NCI-H1436 (cell line): ENCODE measurements around the gene EPC2.
"Not testable (repeated sequence)": the region's sequence is repeated elsewhere in the genome, so short reads cannot be mapped to it uniquely, and the experiment has no call there.

ENCODE experiments used
- DNase-seq: peaks from one replicate; lab custom pipeline; 2025; lab: John Stamatoyannopoulos, UW

The EPC2 gene

DNA sequence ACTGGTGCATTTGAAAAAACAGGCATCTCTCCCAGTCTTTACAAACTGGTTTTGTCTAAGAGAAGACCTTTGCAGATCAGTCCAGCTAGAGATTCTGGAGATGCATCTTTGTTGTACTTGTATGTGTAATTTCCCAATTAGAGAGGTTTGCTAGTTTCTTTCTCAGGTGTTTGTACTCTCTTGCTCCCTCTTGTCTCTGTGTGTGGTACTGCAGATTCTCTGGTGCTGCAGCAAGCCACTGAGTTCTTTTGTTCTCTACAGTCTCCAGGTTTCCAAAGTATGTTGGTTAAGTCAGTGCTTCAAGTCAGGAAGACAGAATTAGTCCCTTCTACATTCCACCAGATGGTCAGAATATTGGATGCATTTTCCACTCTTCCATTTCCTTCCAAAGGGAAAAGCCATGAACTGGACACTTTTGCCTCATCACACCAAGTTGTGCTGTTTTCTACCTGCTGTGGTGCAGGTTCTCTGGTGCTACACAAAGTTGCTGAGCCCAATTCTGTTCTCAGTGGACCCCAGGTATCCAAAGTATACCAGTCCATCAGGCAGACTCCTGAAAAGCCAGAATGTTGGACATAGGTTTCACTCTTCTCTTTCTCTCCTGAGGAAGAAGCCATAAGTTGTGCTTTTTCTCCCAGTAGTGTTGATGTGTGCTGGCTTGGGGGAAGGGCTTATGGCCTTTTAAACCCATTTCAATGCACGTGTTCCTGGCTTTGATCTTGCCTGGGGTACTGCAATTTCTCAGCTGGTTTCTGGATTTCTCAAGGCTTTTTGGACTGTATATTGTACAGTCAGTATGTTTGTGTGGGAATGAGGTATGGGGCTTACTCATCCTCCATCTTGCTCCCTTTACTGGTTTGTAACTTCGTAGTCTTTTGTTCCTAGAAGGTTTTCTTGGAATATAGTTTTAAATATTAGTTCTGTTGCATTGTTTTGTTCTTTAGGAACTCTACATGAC is 29.8 kb downstream of the EPC2 start:
- peak; percentile 7 for DNase-seq

DNA sequence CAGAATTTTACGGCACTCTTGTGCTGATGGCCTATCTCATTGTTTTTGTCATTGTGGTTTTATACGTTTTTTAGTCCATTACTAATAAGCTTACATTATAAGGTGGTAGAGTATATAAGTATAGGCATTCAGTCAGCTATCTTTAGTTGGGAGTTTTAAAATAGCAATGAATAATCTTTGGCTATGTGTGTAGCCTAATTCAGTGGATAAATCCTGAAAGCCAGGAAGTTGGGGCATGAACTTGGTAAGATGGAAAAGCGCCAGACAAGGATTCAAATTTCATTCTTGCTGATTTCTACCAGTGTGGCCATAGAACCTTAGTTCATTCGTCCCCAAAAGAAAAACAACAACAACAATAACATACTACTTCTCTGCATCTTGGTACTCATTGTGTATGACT is 31.2 kb downstream of the EPC2 start:
- no peak for DNase-seq

DNA sequence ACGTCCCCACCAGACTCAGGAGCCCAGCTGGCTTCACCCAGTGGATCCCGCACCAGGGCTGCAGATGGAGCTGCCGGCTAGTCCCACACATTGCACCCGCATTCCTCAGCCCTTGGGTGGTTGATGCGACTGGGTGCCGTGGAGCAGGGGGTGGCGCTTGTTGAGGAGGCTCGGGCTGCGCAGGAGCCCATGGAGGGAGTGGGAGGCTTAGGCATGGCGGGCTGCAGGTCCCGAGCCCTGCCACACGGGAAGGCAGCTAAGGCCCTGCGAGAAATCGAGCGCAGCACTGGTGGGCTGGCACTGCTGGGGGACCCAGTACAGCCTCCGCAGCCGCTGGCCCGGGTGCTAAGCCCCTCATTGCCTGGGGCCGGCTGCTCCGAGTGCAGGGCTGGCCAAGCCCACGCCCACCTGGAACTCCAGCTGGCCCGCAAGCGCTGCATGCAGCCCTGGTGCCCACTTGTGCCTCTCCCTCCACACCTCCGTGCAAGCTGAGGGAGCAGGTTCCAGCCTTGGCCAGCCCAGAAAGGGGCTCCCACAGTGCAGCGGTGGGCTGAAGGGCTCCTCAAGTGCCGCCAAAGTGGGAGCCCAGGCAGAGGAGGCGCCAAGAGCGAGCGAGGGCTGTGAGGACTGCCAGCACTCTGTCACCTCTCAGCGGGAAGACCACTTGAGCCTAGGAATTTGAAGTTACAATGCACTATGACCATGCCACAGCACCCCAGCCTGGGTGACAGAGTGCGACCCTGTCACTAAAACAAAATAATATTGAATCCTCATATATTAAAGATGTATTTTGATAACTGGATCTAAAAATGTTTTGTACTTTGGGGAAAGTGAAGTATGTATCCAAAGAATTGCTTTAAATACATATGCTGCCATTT is 34.0 kb downstream of the EPC2 start:
- not testable (repeated sequence) for DNase-seq

DNA sequence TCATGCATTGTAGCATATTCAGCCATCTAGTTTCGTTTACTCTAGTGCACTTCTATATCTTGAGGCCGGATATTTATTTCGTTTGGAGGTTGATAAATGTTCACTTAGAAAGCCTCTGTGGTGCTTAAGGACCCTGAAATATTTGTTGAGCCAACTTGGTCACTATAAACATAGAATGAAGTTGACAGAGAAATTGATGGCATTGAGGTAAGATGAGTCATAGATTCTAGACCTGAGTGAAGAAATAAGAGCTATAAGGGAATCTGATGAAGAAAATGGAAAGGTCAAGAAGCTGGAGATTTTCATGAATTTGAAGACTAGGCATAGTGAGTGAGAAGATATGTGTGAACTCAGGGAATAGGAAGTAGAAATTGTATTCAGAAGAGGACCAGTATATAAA is 35.9 kb downstream of the EPC2 start:
- no peak for DNase-seq

DNA sequence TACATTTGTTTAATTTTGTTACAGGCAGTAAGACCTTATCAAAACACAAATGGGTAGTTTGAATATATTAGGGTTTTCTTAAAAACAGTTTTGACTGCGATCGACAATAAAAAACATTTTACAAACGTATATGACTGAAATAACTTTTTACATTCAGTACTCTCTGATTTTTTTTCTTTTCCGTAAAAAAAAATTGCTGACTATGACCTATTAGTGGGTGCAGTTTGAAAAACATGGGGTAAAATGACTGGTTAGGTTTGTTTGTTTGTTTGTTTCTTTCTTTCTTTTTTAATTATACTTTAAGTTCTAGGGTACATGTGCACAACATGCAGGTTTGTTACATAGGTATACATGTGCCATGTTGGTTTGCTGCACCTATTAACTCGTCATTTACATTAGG is 36.9 kb downstream of the EPC2 start:
- no peak for DNase-seq

DNA sequence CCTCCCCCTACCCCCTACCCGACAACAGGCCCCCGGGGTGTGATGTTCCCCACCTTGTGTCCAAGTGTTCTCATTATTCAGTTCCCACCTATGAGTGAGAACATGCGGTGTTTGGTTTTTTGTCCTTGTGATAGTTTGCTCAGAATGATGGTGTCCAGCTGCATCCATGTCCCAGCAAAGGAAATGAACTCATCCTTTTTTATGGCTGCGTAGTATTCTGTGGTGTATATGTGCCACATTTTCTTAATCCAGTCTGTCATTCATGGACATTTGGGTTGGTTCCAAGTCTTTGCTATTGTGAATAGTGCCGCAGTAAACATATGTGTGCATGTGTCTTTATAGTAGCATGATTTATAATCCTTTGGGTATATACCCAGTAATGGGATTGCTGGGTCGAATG is 37.3 kb downstream of the EPC2 start:
- DNase-seq, result not testable (repeated sequence)

DNA sequence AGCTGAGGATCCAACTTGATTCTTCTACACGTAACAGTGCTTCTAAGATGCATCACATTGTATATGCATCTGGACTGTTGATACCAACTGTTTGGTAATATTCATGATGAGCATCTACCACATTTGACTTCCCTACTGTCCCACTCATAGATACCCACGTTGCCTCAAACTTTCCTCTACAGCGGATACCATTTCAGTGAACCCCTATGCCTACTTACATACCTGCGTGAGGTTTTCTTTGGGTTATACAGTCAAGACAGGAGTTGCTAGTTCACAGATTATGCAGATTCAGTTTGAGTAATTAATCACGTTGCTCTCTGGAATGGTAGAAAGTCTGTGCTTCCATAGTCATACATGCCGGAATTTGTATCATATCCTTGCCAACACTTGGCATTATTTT is 40.0 kb downstream of the EPC2 start:
- DNase-seq, result no peak

DNA sequence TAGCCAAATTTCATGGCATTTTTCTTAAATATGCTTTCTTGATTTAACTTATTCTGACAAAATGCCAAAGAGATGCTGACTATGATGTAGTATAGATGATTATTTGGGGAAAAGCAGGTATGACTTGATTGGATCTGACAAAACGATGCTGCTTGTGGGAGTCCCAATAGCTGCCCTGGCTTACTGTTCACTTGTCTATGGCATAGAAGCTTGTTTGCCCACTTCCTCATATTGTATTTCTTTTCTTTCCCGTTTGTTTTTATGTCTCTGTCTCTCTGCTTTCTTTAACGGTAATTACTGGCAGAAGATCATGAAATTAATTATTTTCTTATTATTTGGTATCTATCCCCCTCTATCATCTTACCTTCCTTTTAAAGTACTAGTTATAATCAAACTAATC is 43.0 kb downstream of the EPC2 start:
- no peak for DNase-seq

DNA sequence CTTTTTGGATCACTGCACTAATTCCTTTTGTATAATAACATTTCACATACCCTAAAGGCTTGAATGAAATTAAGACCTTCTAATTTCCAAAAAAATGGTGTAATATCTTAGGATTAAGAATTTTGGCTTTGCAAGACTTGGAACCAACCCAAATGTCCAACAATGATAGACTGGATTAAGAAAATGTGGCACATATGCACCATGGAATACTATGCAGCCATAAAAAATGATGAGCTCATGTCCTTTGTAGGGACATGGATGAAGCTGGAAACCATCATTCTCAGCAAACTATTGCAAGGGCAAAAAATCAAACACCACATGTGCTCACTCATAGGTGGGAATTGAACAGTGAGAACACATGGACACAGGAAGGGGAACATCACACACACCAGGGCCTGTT is 43.5 kb downstream of the EPC2 start:
- DNase-seq, result not testable (repeated sequence)

DNA sequence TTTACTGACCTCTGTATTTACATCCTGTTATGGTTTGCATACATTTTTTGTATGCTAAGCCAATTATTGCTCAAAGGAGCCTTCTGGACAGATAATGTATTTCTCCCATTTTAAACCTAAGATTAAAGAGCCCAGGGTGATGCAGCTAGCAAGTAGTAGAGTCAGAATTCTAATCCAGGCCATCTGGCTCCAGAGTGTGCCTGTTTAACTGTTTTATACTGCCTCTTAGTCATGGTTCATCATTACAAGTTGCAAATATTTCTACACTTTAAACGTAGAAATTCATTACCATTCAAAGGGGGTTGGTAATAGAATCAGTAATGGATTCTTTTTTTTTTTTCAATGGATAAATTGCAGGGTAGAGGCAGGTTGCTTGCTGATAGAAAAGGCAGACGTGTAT is 52.4 kb downstream of the EPC2 start:
- DNase-seq, result no peak

DNA sequence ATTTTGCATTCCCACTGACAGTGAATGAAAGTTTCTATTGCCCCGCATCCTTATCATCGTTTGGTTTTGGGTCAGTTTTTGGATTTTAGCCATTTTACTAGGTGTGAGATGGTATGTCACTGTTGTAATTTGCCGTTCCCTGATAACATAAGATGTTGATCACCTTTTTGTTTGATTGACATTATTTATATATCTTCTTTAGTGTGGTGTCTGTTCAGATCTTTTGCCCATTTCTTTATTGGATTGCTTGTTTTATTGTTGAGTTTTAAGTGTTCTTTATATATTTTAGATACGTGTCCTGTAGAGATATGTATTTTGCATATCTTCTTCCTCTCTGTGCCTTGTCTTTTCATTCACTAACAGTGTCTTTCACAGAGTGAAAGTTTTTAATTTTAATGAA is 55.3 kb downstream of the EPC2 start:
- no peak for DNase-seq

DNA sequence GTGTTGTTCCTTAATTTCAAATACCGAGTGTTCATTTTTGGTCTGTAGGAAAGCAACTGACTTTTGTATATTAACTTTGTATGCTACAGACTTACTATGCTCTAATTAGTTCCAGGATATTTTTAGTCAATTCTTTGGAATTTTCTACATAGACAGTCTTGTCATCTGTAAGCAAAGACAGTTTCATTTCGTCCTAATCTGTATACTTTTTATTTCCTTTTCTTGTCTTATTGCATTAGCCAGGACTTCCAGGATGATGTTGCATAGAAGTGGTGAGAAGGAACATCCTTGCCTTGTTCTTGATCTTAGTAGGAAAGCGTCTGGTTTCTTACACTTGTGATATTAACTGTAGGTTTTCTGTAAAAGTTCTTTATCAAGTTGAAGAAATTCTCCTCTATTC is 56.5 kb downstream of the EPC2 start:
- DNase-seq, result no peak

DNA sequence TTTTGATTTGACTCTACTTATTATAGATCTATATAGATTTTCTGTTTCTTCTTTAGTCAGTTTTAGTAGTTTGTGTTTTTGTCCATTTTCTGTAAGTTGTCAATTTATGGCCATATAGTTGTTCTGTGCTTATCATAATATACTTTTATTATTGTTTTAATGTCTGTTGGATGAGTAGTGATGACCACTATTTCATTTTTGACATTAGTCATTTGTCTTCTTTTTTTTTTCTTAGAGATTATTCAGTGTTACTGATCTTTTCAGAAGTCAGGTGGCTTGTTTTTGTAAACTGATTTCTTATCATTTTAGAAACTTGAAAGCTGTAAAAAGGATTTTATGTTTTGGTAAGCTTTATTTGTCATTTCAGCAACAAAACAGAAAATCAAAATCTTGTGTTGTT is 57.3 kb downstream of the EPC2 start:
- no peak for DNase-seq

DNA sequence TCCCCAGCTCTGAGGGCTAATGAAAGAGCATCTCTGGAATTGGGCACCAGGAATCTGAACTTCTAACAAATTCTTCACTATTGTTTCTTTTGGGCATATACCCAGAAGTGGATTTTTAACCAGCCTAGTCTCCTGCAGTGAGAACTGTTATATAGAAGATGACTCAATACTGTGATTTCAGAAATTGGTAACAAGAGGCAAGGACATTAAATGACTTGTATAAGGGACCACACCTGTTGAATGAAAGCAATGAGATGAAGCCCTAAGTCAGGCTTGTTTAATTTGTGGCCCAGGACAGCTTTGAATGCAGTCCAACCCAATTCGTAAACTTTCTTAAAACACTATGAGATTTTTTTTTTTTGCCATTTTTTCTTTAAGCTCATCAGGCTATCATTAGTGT is 57.9 kb downstream of the EPC2 start:
- DNase-seq, result no peak

DNA sequence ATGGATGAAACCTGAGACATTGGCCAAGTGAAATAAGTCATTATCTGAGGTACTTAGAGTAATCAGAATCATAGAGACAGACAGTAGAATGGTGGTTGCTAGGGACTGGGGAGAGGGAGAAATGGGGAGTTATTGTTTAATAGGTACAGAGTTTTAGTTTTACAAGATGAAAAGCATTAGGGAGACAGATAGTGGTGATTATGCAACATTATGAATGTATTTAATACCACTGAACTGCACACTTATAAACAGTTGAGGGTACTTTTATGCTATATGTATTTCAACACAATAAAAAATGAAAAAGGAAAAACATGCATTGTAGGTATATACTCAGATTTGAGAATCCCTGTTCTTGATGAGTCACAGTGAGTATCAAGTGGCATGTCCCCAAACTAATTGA is 59.7 kb downstream of the EPC2 start:
- DNase-seq, result peak; percentile 36

DNA sequence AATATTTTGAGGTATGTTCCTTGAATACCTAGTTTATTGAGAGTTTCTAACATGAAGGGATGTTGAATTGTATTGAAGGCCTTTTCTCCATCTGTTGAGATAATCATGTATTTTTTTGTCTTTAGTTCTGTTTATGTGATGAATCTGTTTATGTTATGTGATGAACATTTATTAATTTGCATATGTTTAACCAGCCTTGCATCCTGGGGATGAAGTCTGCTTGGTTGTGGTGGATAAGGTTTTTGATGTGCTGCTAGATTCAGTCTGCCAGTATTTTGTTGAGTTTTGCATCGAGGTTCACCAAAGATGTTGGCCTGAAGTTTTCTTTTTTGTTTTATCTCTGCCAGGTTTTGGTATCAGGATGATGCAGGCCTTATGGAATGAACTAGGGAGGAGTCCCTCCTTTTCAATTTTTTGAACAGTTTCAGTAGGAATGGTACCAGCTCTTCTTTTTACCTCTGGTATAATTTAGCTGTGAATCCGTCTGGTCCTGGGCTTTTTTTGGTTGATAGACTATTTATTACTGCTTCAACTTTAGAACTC is 71.9 kb downstream of the EPC2 start:
- DNase-seq, result no peak

DNA sequence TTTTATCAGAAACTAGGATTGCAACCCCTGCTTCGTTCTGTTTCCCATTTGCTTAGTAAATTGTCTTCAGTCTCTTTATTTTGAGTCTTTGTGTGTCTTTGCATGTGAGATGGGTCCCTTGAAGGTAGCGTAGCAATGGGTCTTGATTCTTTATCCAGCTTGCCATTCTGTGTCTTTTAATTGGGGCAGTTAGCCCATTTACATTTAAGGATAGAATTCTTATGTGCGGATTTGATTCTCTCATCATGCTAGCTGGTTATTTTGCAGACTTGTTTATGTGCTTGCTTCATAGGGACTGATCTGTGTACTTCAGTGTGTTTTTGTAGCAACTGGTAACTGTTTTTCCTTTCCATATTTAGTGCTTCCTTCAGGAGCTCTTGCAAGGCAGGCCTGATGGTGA is 73.5 kb downstream of the EPC2 start:
- DNase-seq, result no peak

DNA sequence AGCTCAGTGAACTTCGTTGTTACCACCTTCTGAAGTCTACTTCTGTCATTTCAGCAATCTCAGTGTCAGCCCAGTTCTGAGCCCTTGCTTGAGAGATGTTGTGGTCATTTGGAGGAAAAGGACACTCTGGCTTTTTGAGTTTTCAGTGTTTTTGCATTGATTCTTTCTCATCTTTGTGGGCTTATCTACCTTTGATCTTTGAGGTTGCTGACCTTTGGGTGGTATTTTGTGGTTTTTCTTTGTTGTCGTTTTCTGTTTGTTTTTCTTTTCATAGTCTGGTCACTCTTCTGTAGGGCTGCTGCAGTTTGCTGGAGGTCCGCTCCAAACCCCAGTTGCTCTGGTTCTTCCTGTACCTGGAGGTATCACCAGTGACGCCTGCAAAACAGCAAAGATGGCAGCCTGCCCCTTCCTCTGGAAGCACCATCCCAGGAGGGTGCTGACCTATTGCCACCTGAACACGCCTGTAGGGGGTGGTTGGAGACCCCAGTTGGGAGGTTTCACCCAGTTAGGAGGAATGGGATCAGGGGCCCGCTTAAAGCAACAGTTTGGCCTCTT is 74.7 kb downstream of the EPC2 start:
- DNase-seq, result no peak

DNA sequence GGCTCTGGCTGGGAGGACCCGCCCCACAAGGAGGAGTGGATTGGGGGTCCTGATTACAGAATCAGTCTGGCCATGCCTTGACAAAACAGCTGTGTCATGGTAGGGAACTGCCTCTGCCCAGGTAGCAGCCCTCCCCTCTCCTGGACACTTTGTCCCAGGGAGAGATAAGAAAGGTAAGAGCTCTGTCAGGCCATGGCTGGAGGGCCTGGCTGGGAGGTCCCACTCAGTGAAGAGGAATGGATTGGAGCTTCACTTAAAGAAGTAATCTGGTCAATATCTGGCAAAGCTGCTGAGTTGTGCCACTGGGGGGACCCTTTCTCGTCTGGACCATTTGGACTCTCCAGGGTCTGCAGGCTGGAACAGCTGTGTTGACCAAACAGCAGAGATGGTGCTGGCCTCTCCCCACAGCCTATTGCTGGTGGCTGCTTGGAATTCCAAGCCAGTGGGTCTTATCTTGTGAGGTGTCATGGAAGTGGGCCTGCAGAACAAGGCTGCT is 75.4 kb downstream of the EPC2 start:
- no peak for DNase-seq

DNA sequence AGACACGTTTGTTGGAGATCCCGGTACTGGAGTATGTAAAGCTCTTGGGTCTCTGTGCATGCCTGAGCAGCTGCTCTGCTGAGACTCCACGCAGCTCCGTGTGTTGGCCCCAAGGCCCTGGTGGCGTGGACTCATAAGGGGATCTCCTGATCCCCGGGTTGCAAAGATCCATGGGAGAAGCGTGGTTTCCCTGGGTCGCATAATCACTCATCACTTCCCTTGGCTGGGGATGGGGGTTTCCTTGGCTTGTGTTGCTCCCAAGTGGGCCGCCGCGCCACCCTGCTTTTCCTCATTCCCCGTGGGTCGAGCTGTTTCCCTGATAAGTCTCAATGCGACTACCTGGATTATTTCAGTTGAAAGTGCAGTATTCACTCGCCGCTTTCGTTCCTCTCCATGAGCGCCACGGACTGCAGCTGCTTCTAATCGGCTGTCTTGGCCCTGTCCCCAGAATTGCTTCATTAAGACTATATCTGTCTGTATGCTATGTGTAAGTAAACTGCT is 76.0 kb downstream of the EPC2 start:
- peak; percentile 55 for DNase-seq

DNA sequence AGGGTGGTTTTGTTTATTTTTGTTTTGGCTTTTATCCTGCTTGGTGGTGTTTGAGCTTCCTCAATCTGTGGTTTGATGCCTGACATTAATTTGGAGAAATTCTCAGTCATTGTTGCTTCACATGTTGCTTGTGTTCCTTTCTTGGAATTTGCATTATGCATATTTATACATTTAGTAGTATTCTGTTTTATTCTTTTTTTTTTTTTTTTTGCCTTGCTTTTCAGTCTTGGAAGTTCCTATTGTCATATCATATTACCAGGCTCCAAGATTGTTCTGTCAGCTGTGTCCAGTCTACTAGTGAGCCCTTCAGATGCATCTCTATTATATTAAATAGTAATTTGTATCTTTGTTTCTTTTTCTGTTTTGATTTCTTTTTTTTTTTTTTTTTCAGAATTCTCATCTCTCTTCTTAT is 77.0 kb downstream of the EPC2 start:
- DNase-seq, result no peak
